OCI-LY3 (cell line): ENCODE results near the gene MYPN.

Source experiments
- CTCF ChIP-seq: fragments of 200-600, 300-600 bp; sonication (generic); IDR thresholded peaks from 2 replicates; pipeline ENCODE4 v1.5.1; 2014; ENCODE audit warnings: antibody characterized with exemption, low read length, low read depth
- EZH2phosphoT487 ChIP-seq: fragments of 200-600 bp; shearing (Covaris generic); IDR thresholded peaks from 2 replicates; pipeline ENCODE4 v1.6.1; 2018; ENCODE audit warnings: antibody characterized with exemption, mixed run types, low read depth

GRCh38 chr10:68194290-68194689 is 85.0 kb downstream of the MYPN start:
- TF ChIP-seq CTCF = no peak
- TF ChIP-seq EZH2phosphoT487 = no peak
